ENCODE measurements around the gene ADPRH. TPM values are rescaled to one million over a fixed set of nuclear protein-coding genes. Genes with fewer than 3 reads are reported as not detected.

Gene ADPRH
- total RNA-seq, 1 experiment from 2014 or later = 1.5 TPM

DNA sequence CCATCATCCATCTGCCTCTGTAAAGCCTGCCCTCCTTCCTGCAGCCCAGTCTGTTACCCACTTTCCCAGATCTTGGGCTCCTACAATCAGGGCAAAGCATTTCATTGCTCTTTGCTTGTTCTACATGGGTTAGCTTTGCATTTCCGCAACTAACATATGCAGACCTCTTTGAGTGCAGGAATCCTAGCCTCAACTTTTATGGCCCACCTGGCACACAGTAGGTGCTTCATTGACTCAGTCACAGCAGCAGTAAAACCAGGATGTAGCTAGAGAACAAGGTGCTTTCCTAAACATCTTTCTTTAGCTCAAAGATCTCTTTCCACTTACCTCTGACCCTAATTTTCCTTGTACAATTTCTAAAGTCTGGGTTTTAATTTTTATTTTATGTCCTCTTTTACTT is 23.4 kb upstream of the ADPRH start:
- DNase-seq (ENCODE audit: low read depth, low spot score) (no peak), ATAC-seq (no peak)
- Histone ChIP-seq H3K4me2 (ENCODE audit: low read length) (no peak overlapping the region), H3K36me3 (ENCODE audit: control insufficient read depth in 1 of 2, insufficient read depth in 2 of 2, low read length in 2 of 2) (no peaks in the 10 kb centered on the region), H3K79me2 (ENCODE audit: insufficient read depth, low read length) (no peaks in the 10 kb centered on the region), H3K4me3 (replicated peaks in 1 of 2; ENCODE audit: low read depth in 1 of 2, low read length in 2 of 2) (no peak overlapping the region), H3K9me2 (ENCODE audit: insufficient read depth) (no peaks in the 10 kb centered on the region), H3K27ac (ENCODE audit: low read depth, low read length) (no peak overlapping the region), H3K4me1 (ENCODE audit: control insufficient read depth in 1 of 2, insufficient read depth in 2 of 2, low read length in 2 of 2) (peaks cover 0 to 5% of the 10 kb centered on the region in 2 experiments; a peak in 1 of 4 replicates), H3K9ac (ENCODE audit: low read length) (no peak overlapping the region), H3K27me3 (ENCODE audit: insufficient read depth, low read length) (no peaks in the 10 kb centered on the region), H3K9me3 (ENCODE audit: control insufficient read depth in 1 of 2, insufficient read depth in 1 of 2, low read depth in 1 of 2, low read length in 2 of 2) (no peaks in the 10 kb centered on the region), H2AFZ (ENCODE audit: low read depth, low read length, poor library complexity, severe bottlenecking) (no peak overlapping the region), H4K20me1 (ENCODE audit: insufficient read depth) (no peaks in the 10 kb centered on the region)
- no peak for TF ChIP-seq CEBPB (IDR thresholded peaks at IDR 0.05; ENCODE audit: low read depth)
- TF ChIP-seq, protein P1, sequence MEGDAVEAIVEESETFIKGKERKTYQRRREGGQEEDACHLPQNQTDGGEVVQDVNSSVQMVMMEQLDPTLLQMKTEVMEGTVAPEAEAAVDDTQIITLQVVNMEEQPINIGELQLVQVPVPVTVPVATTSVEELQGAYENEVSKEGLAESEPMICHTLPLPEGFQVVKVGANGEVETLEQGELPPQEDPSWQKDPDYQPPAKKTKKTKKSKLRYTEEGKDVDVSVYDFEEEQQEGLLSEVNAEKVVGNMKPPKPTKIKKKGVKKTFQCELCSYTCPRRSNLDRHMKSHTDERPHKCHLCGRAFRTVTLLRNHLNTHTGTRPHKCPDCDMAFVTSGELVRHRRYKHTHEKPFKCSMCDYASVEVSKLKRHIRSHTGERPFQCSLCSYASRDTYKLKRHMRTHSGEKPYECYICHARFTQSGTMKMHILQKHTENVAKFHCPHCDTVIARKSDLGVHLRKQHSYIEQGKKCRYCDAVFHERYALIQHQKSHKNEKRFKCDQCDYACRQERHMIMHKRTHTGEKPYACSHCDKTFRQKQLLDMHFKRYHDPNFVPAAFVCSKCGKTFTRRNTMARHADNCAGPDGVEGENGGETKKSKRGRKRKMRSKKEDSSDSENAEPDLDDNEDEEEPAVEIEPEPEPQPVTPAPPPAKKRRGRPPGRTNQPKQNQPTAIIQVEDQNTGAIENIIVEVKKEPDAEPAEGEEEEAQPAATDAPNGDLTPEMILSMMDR (IDR thresholded peaks at IDR 0.05 in 2 of 3, conservative IDR thresholded peaks at IDR 0.05 in 1 of 3; ENCODE audit: borderline replicate concordance in 1 of 3, insufficient read depth in 1 of 3, low read depth in 2 of 3, low read length in 2 of 3) = no peak
- TF ChIP-seq, protein P2, sequence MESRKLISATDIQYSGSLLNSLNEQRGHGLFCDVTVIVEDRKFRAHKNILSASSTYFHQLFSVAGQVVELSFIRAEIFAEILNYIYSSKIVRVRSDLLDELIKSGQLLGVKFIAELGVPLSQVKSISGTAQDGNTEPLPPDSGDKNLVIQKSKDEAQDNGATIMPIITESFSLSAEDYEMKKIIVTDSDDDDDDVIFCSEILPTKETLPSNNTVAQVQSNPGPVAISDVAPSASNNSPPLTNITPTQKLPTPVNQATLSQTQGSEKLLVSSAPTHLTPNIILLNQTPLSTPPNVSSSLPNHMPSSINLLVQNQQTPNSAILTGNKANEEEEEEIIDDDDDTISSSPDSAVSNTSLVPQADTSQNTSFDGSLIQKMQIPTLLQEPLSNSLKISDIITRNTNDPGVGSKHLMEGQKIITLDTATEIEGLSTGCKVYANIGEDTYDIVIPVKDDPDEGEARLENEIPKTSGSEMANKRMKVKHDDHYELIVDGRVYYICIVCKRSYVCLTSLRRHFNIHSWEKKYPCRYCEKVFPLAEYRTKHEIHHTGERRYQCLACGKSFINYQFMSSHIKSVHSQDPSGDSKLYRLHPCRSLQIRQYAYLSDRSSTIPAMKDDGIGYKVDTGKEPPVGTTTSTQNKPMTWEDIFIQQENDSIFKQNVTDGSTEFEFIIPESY (IDR thresholded peaks at IDR 0.05; ENCODE audit: extremely low read depth, insufficient replicate concordance, low read length) = no peak
- no peak for TF ChIP-seq RAD21 (IDR thresholded peaks at IDR 0.05; ENCODE audit: low read depth)
- no peak for TF ChIP-seq CBX3 (IDR thresholded peaks at IDR 0.05; ENCODE audit: low read depth)
- TF ChIP-seq SRF (IDR thresholded peaks at IDR 0.05; ENCODE audit: low read depth) = no peak
- no peak for TF ChIP-seq ZNF274 (IDR thresholded peaks at IDR 0.05; ENCODE audit: low read depth, low read length)
- no peak for TF ChIP-seq EZH2 (IDR thresholded peaks at IDR 0.05)
- no peak for TF ChIP-seq POLR2AphosphoS5 (IDR thresholded peaks at IDR 0.05; ENCODE audit: low read depth, low read length)
- TF ChIP-seq FOSL1 (IDR thresholded peaks at IDR 0.05; ENCODE audit: low read depth) = no peak
- TF ChIP-seq EGR1 (IDR thresholded peaks at IDR 0.05; ENCODE audit: low read depth) = no peak
- TF ChIP-seq, protein P3, sequence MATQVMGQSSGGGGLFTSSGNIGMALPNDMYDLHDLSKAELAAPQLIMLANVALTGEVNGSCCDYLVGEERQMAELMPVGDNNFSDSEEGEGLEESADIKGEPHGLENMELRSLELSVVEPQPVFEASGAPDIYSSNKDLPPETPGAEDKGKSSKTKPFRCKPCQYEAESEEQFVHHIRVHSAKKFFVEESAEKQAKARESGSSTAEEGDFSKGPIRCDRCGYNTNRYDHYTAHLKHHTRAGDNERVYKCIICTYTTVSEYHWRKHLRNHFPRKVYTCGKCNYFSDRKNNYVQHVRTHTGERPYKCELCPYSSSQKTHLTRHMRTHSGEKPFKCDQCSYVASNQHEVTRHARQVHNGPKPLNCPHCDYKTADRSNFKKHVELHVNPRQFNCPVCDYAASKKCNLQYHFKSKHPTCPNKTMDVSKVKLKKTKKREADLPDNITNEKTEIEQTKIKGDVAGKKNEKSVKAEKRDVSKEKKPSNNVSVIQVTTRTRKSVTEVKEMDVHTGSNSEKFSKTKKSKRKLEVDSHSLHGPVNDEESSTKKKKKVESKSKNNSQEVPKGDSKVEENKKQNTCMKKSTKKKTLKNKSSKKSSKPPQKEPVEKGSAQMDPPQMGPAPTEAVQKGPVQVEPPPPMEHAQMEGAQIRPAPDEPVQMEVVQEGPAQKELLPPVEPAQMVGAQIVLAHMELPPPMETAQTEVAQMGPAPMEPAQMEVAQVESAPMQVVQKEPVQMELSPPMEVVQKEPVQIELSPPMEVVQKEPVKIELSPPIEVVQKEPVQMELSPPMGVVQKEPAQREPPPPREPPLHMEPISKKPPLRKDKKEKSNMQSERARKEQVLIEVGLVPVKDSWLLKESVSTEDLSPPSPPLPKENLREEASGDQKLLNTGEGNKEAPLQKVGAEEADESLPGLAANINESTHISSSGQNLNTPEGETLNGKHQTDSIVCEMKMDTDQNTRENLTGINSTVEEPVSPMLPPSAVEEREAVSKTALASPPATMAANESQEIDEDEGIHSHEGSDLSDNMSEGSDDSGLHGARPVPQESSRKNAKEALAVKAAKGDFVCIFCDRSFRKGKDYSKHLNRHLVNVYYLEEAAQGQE (IDR thresholded peaks at IDR 0.05; ENCODE audit: low read depth) = no peak
- TF ChIP-seq, protein P4, sequence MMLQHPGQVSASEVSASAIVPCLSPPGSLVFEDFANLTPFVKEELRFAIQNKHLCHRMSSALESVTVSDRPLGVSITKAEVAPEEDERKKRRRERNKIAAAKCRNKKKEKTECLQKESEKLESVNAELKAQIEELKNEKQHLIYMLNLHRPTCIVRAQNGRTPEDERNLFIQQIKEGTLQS (IDR thresholded peaks at IDR 0.05) = no peak
- TF ChIP-seq SP1 (IDR thresholded peaks at IDR 0.05; ENCODE audit: low read depth) = no peak
- intact Hi-C loops (cut with micrococcal nuclease) = no loop called here
- RAD21 ChIA-PET (ENCODE audit: low non-redundant PET in 1 of 2, low total read pairs in 2 of 2, uncharacterized antibody in 2 of 2, unreplicated experiment in 2 of 2) = no interaction called here
- POLR2A ChIA-PET = no interaction called here
- CTCF ChIA-PET = no interaction called here
- BruUV-seq (replicated peaks) = no TSS peak

All from HCT116 (cell line).